HFFc6 (cell line): ENCODE measurements around the gene AP2B1. TPM values are rescaled to one million over a fixed set of nuclear protein-coding genes. Genes with fewer than 3 reads are reported as not detected.

Experiments
- DNase-seq: peaks from one replicate; pipeline ENCODE4 v3.0.0-alpha.2; 2018
- H3K27ac Mint-ChIP-seq: 2 replicates; pipeline ENCODE4 v1.8.0; 2020; ENCODE audit warnings: mild to moderate bottlenecking, mixed read lengths
- H3K27me3 Mint-ChIP-seq: 2 replicates; pipeline ENCODE4 v1.8.0; 2021; ENCODE audit warnings: mild to moderate bottlenecking, moderate library complexity, mixed read lengths; ENCODE audit not compliant: insufficient read depth
- H3K36me3 Mint-ChIP-seq: 2 replicates; pipeline ENCODE4 v1.8.0; 2021; ENCODE audit warnings: low read depth, mixed read lengths
- H3K4me1 Mint-ChIP-seq: 2 replicates; pipeline ENCODE4 v1.8.0; 2020; ENCODE audit warnings: low read depth, mixed read lengths
- H3K4me3 Mint-ChIP-seq: 2 replicates; pipeline ENCODE4 v1.8.0; 2020; ENCODE audit warnings: mild to moderate bottlenecking, moderate library complexity, mixed read lengths
- H3K9me3 Mint-ChIP-seq: 2 replicates; pipeline ENCODE4 v1.8.0; 2020; ENCODE audit warnings: mild to moderate bottlenecking, mixed read lengths
- total RNA-seq, 6 experiments: library from RNA; stranded (reverse); fragmentation: NEBNext Ultra II Directional; extraction: Animal tissue kit (Norgen Biotek cat#: 25700); gene quantifications; 2 replicates in 1 of 6; 3 replicates in 5 of 6; pipeline ENCODE4 v1.2.3, GENCODE V29; 2021
- TF ChIP-seq, protein P1 (sequence below): fragments of 200-600 bp; sonication (generic); IDR thresholded peaks from 2 replicates; pipeline ENCODE4 v1.5.0; 2021; ENCODE audit warnings: antibody characterized with exemption, mild to moderate bottlenecking

Gene AP2B1
- total RNA-seq, 6 experiments from 2014 or later = 168 to 196 (median 182) TPM

- H3K4me1 Mint-ChIP-seq = peaks cover 49% of the 10 kb centered on the region
- TF ChIP-seq, protein P1, sequence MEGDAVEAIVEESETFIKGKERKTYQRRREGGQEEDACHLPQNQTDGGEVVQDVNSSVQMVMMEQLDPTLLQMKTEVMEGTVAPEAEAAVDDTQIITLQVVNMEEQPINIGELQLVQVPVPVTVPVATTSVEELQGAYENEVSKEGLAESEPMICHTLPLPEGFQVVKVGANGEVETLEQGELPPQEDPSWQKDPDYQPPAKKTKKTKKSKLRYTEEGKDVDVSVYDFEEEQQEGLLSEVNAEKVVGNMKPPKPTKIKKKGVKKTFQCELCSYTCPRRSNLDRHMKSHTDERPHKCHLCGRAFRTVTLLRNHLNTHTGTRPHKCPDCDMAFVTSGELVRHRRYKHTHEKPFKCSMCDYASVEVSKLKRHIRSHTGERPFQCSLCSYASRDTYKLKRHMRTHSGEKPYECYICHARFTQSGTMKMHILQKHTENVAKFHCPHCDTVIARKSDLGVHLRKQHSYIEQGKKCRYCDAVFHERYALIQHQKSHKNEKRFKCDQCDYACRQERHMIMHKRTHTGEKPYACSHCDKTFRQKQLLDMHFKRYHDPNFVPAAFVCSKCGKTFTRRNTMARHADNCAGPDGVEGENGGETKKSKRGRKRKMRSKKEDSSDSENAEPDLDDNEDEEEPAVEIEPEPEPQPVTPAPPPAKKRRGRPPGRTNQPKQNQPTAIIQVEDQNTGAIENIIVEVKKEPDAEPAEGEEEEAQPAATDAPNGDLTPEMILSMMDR = no peak
- H3K4me3 Mint-ChIP-seq = no peak overlapping the region
- no peak for DNase-seq
- peaks cover 5% of the 10 kb centered on the region; the same call in 1 of the 2 replicates for H3K27me3 Mint-ChIP-seq
- peaks cover 17% of the 10 kb centered on the region for H3K36me3 Mint-ChIP-seq
- H3K27ac Mint-ChIP-seq = peak overlapping the region; percentile 86
- H3K9me3 Mint-ChIP-seq = no peaks in the 10 kb centered on the region
Measured at GRCh38 chr17:35727635-35728034, 140.5 kb downstream of the AP2B1 start.

- no peak overlapping the region for H3K27ac Mint-ChIP-seq
- peaks cover 5% of the 10 kb centered on the region; the same call in 1 of the 2 replicates for H3K27me3 Mint-ChIP-seq
- no peak overlapping the region for H3K4me3 Mint-ChIP-seq
- peaks cover 49% of the 10 kb centered on the region for H3K4me1 Mint-ChIP-seq
- TF ChIP-seq, protein P1 = no peak
- peaks cover 17% of the 10 kb centered on the region for H3K36me3 Mint-ChIP-seq
- no peak for DNase-seq
- no peaks in the 10 kb centered on the region for H3K9me3 Mint-ChIP-seq
Measured at GRCh38 chr17:35728551-35728950, 141.4 kb downstream of the AP2B1 start.

DNA sequence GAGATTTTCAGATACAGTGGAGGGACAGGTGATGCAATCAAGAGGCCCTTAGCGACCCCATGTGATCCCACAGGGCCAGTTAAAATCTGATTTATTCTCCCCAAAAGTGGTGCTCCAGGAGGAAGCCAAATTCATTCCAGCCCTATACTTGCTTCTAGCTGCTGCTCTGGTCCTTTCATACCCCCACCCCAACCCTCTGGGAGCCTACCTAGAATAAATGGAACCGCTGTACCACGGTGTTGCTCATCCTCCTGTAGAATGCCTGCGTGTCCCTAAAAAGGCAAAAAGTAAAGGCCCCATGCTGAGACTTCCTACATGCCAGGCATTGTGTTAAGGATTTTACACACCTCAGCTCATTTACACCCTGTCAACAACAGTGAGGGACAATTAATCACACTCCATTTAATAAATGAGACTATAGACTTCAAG, 142.3 kb downstream of the AP2B1 start:
- H3K36me3 Mint-ChIP-seq = peaks cover 12% of the 10 kb centered on the region
- H3K4me3 Mint-ChIP-seq = no peak overlapping the region
- no peak for DNase-seq
- peaks cover 5% of the 10 kb centered on the region for H3K27me3 Mint-ChIP-seq
- TF ChIP-seq, protein P1 = no peak
- H3K27ac Mint-ChIP-seq = no peak overlapping the region
- H3K9me3 Mint-ChIP-seq = no peaks in the 10 kb centered on the region
- H3K4me1 Mint-ChIP-seq = peaks cover 49% of the 10 kb centered on the region

DNA sequence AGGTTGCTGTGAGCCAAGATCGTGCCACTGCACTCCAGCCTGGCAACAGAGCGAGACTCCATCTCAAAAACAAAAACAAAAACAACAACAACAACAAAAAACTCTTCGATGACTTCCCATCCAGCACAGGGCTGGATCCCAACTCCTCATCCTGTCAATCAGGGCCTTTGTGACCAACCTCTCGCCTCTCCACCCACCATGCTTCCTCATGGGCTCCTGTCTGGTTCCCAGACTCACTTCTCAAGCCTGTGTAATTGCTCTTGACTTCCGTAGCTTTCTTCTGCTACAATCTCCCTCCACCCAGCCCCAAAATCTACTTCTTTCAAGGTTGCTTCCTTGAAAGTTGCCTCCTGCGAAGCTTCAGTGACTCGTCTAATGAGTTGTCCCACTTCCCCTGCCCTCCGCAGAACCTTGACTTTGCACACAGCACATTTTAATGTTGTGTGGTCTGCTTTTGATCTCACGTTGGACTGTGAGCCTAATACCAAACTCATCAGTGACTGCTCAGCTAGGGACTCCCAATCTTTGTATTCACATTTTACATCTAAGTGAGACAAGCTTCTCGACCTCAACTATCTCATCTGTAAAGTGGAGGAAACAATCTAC, 143.4 kb downstream of the AP2B1 start:
- H3K36me3 Mint-ChIP-seq = 0 out of 2 replicates have a peak, but pooled peaks cover 3% of the 10 kb centered on the region
- H3K4me1 Mint-ChIP-seq = peaks cover 40% of the 10 kb centered on the region
- no peak overlapping the region for H3K27ac Mint-ChIP-seq
- H3K4me3 Mint-ChIP-seq = peak overlapping the region; percentile 80
- no peaks in the 10 kb centered on the region for H3K9me3 Mint-ChIP-seq
- TF ChIP-seq, protein P1 = no peak
- peaks cover 5% of the 10 kb centered on the region for H3K27me3 Mint-ChIP-seq
- no peak for DNase-seq

GRCh38 chr17:35731239-35731916, 144.3 kb downstream of the AP2B1 start, which contains the start of gene RASL10B:
Gene RASL10B, plus strand, starts transcription at chr17:35731639. Its CDS starts 3,546 bp downstream, at chr17:35735185.
- H3K36me3 Mint-ChIP-seq = 0 out of 2 replicates have a peak, but pooled peaks cover 3% of the 10 kb centered on the region
- peaks cover 31% of the 10 kb centered on the region for H3K4me1 Mint-ChIP-seq
- TF ChIP-seq, protein P1 = no peak
- no peak for DNase-seq
- H3K9me3 Mint-ChIP-seq = no peaks in the 10 kb centered on the region
- H3K27ac Mint-ChIP-seq = 0 out of 2 replicates have a peak within 1 kb of the TSS, but pooled peaks have one; percentile 12
- H3K27me3 Mint-ChIP-seq = peaks cover 5% of the 10 kb centered on the region
- peak within 1 kb of the TSS; percentile 84 for H3K4me3 Mint-ChIP-seq
